GM12801 (cell line): Measurements from ENCODE around the gene AATK.

ENCODE experiments used
- CTCF ChIP-seq: IDR thresholded peaks from one replicate; pipeline ENCODE4 v1.5.1; 2011; ENCODE audit warnings: control low read depth; ENCODE audit not compliant: insufficient read length; ENCODE audit errors: extremely low read depth

Gene AATK

GRCh38 chr17:81075307-81075706 lies 90.7 kb downstream of the AATK start:
- TF ChIP-seq CTCF: no peak

GRCh38 chr17:81074875-81075274 lies 91.1 kb downstream of the AATK start:
- TF ChIP-seq CTCF: no peak

DNA sequence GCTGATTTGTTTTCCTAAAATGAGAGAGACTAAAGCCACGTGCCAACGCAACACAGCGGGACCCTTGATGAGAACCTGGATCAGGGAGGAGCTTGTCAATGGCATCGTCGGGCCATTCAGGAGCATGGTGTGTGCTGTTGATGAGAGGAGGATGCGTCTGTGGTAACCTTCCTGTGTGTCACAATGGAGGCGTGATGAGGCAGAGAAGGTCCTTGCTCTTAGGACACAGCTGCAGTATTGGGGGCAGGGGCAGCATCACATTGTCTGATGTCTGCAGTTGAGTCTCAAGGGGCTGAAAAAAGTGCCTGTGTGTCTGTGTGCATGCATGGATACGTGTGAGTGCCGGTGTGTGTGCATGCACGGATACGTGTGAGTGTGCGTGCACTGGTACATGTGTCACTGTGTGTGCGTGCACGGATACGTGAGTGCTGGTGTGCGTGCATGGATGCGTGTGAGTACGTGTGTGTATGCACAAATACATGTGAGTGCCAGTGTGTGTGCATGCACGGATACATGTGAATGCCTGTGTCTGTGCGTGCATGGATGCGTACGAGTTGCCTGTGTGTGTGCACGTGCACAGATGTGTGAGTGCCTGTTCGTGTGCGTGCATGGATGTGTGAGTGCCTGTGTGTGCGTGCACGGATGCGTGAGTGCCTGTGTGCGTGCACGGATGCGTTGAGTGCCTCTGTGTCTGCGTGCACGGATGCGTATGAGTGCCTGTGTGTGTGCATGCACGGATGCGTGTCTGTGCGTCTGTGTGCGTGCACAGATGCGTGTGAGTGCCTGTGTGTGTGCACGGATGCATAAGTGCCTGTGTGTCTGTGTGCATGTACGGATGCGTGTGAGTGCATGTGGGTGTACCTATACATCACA lies 91.8 kb downstream of the AATK start:
- TF ChIP-seq CTCF: no peak

DNA sequence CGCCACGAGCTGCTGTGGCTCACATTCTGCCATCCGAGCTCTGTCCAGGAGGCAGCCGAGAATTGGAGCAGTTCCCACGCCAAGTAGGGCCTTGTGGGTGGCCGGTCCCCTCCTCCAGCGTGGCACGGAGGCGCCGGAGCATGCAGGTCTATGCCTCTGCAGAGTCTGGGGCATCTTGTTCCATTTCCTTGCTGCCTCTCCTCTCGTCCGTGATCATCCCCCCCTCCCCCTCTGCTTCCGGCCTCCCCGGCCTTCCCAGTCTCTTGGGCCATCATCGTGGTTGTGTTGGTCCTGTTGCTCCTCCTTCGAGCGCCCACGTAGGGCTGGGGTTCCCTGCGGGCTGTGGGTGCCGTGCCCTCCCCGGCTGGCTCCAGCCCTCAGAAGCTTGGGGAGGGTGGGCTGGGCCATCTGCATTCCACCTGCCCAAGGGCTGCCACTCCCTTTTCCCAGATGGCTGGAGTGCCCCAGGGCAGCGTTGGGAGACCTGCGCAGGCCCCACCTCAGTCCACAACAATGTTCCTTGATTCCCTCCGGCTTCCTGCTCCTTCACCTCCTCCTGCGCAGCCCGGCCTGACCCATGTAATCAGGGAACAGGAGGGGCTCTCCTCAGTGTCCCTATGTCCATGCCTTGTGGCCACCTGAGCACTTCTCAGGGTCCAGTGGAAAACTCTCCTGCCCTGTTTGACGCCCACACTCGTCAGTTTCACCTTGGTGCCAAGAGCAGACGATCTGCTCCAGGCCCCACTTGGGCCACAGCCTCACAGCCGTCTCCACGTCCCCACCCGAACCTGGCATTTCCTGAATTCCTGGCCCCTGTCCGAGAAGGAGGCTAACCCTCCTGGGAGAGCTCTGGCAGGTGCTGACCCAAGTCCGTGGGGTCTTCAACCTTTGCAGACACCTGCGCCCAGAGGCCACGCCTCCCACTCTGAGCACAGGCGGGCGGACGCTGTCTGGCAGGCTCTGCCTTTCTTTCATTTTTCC lies 94.0 kb downstream of the AATK start:
- no peak for TF ChIP-seq CTCF

DNA sequence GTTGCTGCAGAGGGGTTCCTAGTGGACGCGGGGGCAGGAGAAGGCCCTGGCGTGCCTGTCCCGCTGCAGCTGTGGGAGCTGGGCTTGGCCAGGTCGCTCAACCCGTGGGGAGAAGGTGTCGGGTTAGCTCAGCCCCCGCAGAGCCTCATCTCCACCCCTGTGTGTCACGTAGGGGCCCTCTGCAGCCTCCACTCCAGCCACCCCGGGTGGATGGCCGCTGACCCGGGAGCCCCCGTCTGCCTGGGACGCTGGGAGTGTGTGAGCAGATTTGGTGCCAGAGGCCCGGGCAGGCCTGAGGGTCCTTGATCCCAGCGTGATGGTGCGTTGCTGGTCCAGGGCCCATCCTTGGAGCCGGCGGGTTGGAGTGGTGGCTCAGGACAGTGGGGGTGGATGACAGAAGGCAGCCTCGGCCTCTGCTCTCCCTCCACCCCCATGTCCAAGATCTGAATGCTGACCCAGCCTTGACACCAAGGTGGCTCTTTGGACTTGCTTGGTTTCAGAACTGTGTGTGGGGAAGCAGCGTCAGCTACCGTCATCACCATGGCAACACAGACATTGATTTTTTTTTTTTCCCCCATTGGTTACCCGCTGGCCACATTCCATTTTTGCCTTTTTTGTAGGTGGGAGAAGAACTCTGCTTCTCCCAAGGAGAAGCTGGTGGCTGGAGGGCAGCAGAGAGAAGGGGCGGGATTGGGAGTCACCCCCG lies 95.3 kb downstream of the AATK start:
- no peak for TF ChIP-seq CTCF

GRCh38 chr17:81069135-81069645 lies 96.8 kb downstream of the AATK start:
- no peak for TF ChIP-seq CTCF
